ENCODE measurements around the gene TFR2. TPM values are rescaled to one million over a fixed set of nuclear protein-coding genes. Genes with fewer than 3 reads are reported as not detected.

The TFR2 gene
- polyA plus RNA-seq, 1 experiment: 0.49 TPM

DNA sequence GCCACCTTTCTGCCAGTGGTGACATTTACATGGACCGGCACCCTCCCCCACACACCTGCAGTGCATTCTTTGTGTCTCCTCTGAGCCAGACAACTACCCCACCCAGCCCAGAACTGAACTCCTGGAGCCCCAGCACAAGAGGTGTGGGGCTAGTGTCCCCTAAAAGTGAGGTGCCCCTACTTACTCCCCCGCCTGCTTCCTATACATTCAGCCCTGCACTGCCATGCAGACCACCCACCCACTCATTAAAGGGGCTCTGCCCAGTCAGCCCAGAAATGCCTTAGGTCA is 69.6 kb downstream of the TFR2 start:
- TF ChIP-seq, protein P1, sequence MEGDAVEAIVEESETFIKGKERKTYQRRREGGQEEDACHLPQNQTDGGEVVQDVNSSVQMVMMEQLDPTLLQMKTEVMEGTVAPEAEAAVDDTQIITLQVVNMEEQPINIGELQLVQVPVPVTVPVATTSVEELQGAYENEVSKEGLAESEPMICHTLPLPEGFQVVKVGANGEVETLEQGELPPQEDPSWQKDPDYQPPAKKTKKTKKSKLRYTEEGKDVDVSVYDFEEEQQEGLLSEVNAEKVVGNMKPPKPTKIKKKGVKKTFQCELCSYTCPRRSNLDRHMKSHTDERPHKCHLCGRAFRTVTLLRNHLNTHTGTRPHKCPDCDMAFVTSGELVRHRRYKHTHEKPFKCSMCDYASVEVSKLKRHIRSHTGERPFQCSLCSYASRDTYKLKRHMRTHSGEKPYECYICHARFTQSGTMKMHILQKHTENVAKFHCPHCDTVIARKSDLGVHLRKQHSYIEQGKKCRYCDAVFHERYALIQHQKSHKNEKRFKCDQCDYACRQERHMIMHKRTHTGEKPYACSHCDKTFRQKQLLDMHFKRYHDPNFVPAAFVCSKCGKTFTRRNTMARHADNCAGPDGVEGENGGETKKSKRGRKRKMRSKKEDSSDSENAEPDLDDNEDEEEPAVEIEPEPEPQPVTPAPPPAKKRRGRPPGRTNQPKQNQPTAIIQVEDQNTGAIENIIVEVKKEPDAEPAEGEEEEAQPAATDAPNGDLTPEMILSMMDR (IDR thresholded peaks at IDR 0.05; ENCODE audit: insufficient read depth, low read depth, low read length): no peak
- ChIA-PET POLR2A (no interaction called here), CTCF (interaction anchor here (0.6 to 1.6 kb wide), 4 partner anchors 12 to 151 kb away, joined by 3 to 7 read pairs (median 4); partner anchors contain the start of gene FBXO24)
- no peaks in the 10 kb centered on the region for H3K27me3 ChIP-seq (ENCODE audit: control insufficient read depth, insufficient read depth, low read length)
- DNase-seq (ENCODE audit: low read depth): no peak
- no peak overlapping the region for H3K4me3 ChIP-seq (ENCODE audit: low read depth, low read length)
- H3K36me3 ChIP-seq (ENCODE audit: control insufficient read depth, insufficient read depth, low read length): peaks cover 17% of the 10 kb centered on the region

DNA sequence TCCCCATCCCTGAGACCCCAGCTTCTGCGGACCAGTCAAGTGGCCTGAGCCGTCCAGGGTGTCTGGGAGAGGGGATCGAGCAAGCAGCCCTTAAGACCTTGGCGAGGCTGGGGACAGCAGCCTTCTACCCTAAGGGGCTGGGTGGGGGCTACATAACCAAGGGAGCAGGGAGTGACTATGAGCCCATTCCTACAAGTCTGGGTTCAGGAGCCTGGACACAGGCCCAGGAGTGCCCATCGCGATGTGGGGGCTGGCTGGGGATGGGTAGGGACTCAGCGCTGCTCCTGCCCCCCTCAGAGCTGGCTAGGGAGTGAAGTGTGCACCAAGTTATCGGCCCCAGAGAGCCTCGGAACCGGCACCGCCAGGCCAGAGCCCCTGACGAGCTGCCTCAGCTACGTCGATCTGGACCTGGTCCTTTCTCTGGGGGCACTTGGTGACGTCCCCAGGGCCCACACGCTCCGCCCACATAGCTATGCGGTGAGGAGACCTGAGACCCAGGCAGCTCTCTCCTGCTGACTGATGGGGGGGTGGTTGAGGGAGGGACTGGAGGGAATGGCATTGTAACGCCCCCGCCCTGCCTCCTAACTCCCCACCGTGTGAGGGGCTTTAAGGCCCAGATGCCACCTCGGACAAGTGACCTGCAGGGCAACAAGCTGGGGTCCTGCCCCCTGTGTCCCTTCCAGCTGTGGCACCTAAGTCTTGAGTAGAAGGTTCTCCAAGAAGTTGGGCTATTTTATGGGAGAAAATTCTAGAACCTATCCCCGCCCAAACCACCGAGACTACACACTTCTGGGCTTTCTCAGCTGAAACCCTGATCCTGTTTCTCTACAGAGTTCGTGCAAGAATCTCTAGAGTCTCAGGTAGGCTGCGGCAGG is 70.2 kb downstream of the TFR2 start:
- no peak for DNase-seq (ENCODE audit: low read depth)
- no peaks in the 10 kb centered on the region for H3K27me3 ChIP-seq (ENCODE audit: control insufficient read depth, insufficient read depth, low read length)
- H3K4me3 ChIP-seq (ENCODE audit: low read depth, low read length): no peak overlapping the region
- TF ChIP-seq, protein P1 (IDR thresholded peaks at IDR 0.05; ENCODE audit: insufficient read depth, low read depth, low read length): no peak
- peaks cover 13% of the 10 kb centered on the region for H3K36me3 ChIP-seq (ENCODE audit: control insufficient read depth, insufficient read depth, low read length)
- ChIA-PET CTCF (interaction anchor here (0.6 to 1.6 kb wide), 4 partner anchors 11 to 152 kb away, joined by 3 to 7 read pairs (median 4); partner anchors contain the start of gene FBXO24), POLR2A (interaction anchor here (0.6 kb wide), 1 partner anchor 15 kb away, joined by 3 read pairs; the partner anchor contains the start of gene FBXO24)

Small RNA genes within 50 kb of the gene (small RNA-seq; reads per million reads assigned to genes)
- not detected for gene SAP25 (ENCODE audit: insufficient read length, low read depth, low replicate concordance)

Other genes with a start within 250 kb of the TFR2 start
- 2.2 and 2.8 TPM in 2 replicates for gene ZCWPW1, start 212.8 kb downstream of the TFR2 start, polyA plus RNA-seq (2011; rRNA removed)
- 15.7 and 19.1 TPM in 2 replicates for gene MEPCE, start 211.7 kb downstream of the TFR2 start, polyA plus RNA-seq (2011; rRNA removed)
- 10.6 and 13.1 TPM in 2 replicates for gene PPP1R35, start 205.1 kb downstream of the TFR2 start, polyA plus RNA-seq (2011; rRNA removed)
- 0.21 and 0.32 TPM in 2 replicates for gene SPACDR, start 177.3 kb downstream of the TFR2 start, polyA plus RNA-seq (2011; rRNA removed)
- 9.7 and 20.7 TPM in 2 replicates for gene TSC22D4, start 162.3 kb downstream of the TFR2 start, polyA plus RNA-seq (2011; rRNA removed)
- 0.10 and 0.15 TPM in 2 replicates for gene NYAP1, start 157.6 kb downstream of the TFR2 start, polyA plus RNA-seq (2011; rRNA removed)
- 6.3 and 10.9 TPM in 2 replicates for gene AGFG2, start 102.3 kb downstream of the TFR2 start, polyA plus RNA-seq (2011; rRNA removed)
- 0.20 and 0.34 TPM in 2 replicates for gene SAP25, start 67.7 kb downstream of the TFR2 start, polyA plus RNA-seq (2011; rRNA removed)
- 9.1 and 20.0 TPM in 2 replicates for gene LRCH4, start 55.4 kb downstream of the TFR2 start, polyA plus RNA-seq (2011; rRNA removed)
- 0.33 and 0.40 TPM in 2 replicates for gene FBXO24, start 55.2 kb downstream of the TFR2 start, polyA plus RNA-seq (2011; rRNA removed)
- gene PCOLCE, start 39.2 kb downstream of the TFR2 start, polyA plus RNA-seq (2011; rRNA removed): 173 and 433 TPM in 2 replicates
- 5.2 and 15.0 TPM in 2 replicates for gene MOSPD3, start 29.0 kb downstream of the TFR2 start, polyA plus RNA-seq (2011; rRNA removed)
- gene ACTL6B, start 14.9 kb upstream of the TFR2 start, polyA plus RNA-seq (2011; rRNA removed): not detected in 2 replicates
- 87.4 and 172 TPM in 2 replicates for gene GNB2, start 32.2 kb upstream of the TFR2 start, polyA plus RNA-seq (2011; rRNA removed)
- 5.7 and 7.6 TPM in 2 replicates for gene GIGYF1, start 52.7 kb upstream of the TFR2 start, polyA plus RNA-seq (2011; rRNA removed)
- gene POP7, start 64.6 kb upstream of the TFR2 start, polyA plus RNA-seq (2011; rRNA removed): 24.5 and 35.2 TPM in 2 replicates
- not detected in 2 replicates for gene EPO, start 78.9 kb upstream of the TFR2 start, polyA plus RNA-seq (2011; rRNA removed)
- gene ZAN, start 92.0 kb upstream of the TFR2 start, polyA plus RNA-seq (2011; rRNA removed): not detected in 2 replicates
- 23.8 and 30.5 TPM in 2 replicates for gene EPHB4, start 186.0 kb upstream of the TFR2 start, polyA plus RNA-seq (2011; rRNA removed)
- 14.2 and 23.1 TPM in 2 replicates for gene SLC12A9, start 211.2 kb upstream of the TFR2 start, polyA plus RNA-seq (2011; rRNA removed)
- gene TRIP6, start 225.8 kb upstream of the TFR2 start, polyA plus RNA-seq (2011; rRNA removed): 70.3 and 105 TPM in 2 replicates
- gene SRRT, start 233.6 kb upstream of the TFR2 start, polyA plus RNA-seq (2011; rRNA removed): 37.4 and 47.1 TPM in 2 replicates
- gene UFSP1, start 248.2 kb upstream of the TFR2 start, polyA plus RNA-seq (2011; rRNA removed): 1.1 and 2.0 TPM in 2 replicates

Data from BJ (cell line).